ENCODE measurements around the gene ARHGEF2. TPM values are rescaled to one million over a fixed set of nuclear protein-coding genes. Genes with fewer than 3 reads are reported as not detected.

Gene ARHGEF2
- total and polyA plus RNA-seq, 2 of the 13 experiments (the other 11 are each of a cell fraction or from before 2014, with no cell fraction given) = 16.1 to 32.1 TPM

- TF ChIP-seq HHEX (CRISPR knock-in tag; IDR thresholded peaks at IDR 0.05) (no peak), ZSCAN9 (CRISPR knock-in tag; IDR thresholded peaks at IDR 0.05; ENCODE audit: borderline replicate concordance) (no peak; the same call in 1 of the 2 replicates), MED8 (CRISPR knock-in tag; IDR thresholded peaks at IDR 0.05; ENCODE audit: insufficient replicate concordance) (no peak), ZNF773 (CRISPR knock-in tag; IDR thresholded peaks at IDR 0.05; ENCODE audit: borderline replicate concordance) (no peak), TBX2 (CRISPR knock-in tag; IDR thresholded peaks at IDR 0.05; ENCODE audit: borderline replicate concordance) (no peak), MAX (IDR thresholded peaks at IDR 0.05) (no peak), HMG20B (CRISPR knock-in tag; conservative IDR thresholded peaks at IDR 0.05) (no peak), THAP7 (CRISPR knock-in tag; IDR thresholded peaks at IDR 0.05) (no peak), ZBTB44 (CRISPR knock-in tag; IDR thresholded peaks at IDR 0.05) (0 out of 2 replicates have a peak, but pooled peaks have one; percentile 29), ARNT2 (CRISPR knock-in tag; IDR thresholded peaks at IDR 0.05; ENCODE audit: low read depth) (no peak), ZNF33B (CRISPR knock-in tag; IDR thresholded peaks at IDR 0.05) (no peak), TEAD3 (CRISPR knock-in tag; optimal IDR thresholded peaks at IDR 0.05; ENCODE audit: borderline replicate concordance) (peak; percentile 29), ZFP82 (CRISPR knock-in tag; IDR thresholded peaks at IDR 0.05; ENCODE audit: borderline replicate concordance) (0 out of 2 replicates have a peak, but pooled peaks have one; percentile 14), HNRNPL (IDR thresholded peaks at IDR 0.05; ENCODE audit: low read depth, low read length) (no peak), ZNF580 (CRISPR knock-in tag; IDR thresholded peaks at IDR 0.05; ENCODE audit: borderline replicate concordance, low read depth) (no peak), PITX1 (CRISPR knock-in tag; IDR thresholded peaks at IDR 0.05) (no peak), BRCA1 (CRISPR knock-in tag; IDR thresholded peaks at IDR 0.05) (no peak), HMGA1 (CRISPR knock-in tag; conservative IDR thresholded peaks at IDR 0.05) (no peak), ZNF354B (CRISPR knock-in tag; IDR thresholded peaks at IDR 0.05) (no peak), SKIL (CRISPR knock-in tag; IDR thresholded peaks at IDR 0.05; ENCODE audit: borderline replicate concordance) (no peak), ISX (CRISPR knock-in tag; conservative IDR thresholded peaks at IDR 0.05) (no peak), ZNF331 (CRISPR knock-in tag; IDR thresholded peaks at IDR 0.05) (no peak)
These were observed 66.9 kb downstream of the ARHGEF2 start, which contains the start of gene RIT1 (continued) for GRCh38 chr1:155911156-155912055.

All from HepG2 (cell line).